Activated T-cell treated with anti-CD3 and anti-CD28 coated beads, Interleukin-2, amount 50 U/mL, for 72 hours (primary cell): ENCODE data around the gene MPPED2. TPM values are rescaled to one million over a fixed set of nuclear protein-coding genes. Genes with fewer than 3 reads are reported as not detected.
"Not testable (repeated sequence)": the region's sequence is repeated elsewhere in the genome, so short reads cannot be mapped to it uniquely, and the experiment has no call there.

Experiments used
- ATAC-seq, 2 donors: fragments of 150-1000 bp; cut with Tn5 transposase; replicated peaks in 1 of 2; 2 replicates each; pipeline ENCODE4 v1.10.0; 2021; ENCODE audit warnings: moderate library complexity in 2 of 2, mild to moderate bottlenecking in 1 of 2
- DNase-seq, 2 donors: peaks; one replicate each; pipeline ENCODE4 v3.0.0; 2021 to 2022; ENCODE audit warnings: mixed read lengths in 1 of 2
- H3K27ac Mint-ChIP-seq: one replicate; pipeline ENCODE4 v1.8.0; 2022; ENCODE audit warnings: mild to moderate bottlenecking, moderate library complexity, mixed read lengths
- H3K27me3 Mint-ChIP-seq: one replicate; pipeline ENCODE4 v1.8.0; 2022; ENCODE audit warnings: low read depth, mixed read lengths
- H3K36me3 Mint-ChIP-seq, 2 donors: one replicate each; pipeline ENCODE4 v1.8.0; 2022; ENCODE audit warnings: mixed read lengths in 2 of 2, mild to moderate bottlenecking in 1 of 2; ENCODE audit not compliant: insufficient read depth in 2 of 2
- H3K4me1 Mint-ChIP-seq: one replicate; pipeline ENCODE4 v1.8.0; 2022; ENCODE audit warnings: low read depth, mixed read lengths
- H3K4me3 Mint-ChIP-seq, 2 donors: one replicate each; pipeline ENCODE4 v1.8.0; 2022; ENCODE audit warnings: mild to moderate bottlenecking in 2 of 2, mixed read lengths in 2 of 2, moderate library complexity in 2 of 2
- H3K9me3 Mint-ChIP-seq, 2 donors: one replicate each; pipeline ENCODE4 v1.8.0; 2022; ENCODE audit warnings: mixed read lengths in 2 of 2
- total RNA-seq, 2 donors: library from RNA; stranded (reverse); gene quantifications; one replicate each; pipeline ENCODE4 v1.2.3, GENCODE V29; 2022

The MPPED2 gene
- total RNA-seq, 2 donors from 2014 or later = 0.46 to 1.6 TPM

DNA sequence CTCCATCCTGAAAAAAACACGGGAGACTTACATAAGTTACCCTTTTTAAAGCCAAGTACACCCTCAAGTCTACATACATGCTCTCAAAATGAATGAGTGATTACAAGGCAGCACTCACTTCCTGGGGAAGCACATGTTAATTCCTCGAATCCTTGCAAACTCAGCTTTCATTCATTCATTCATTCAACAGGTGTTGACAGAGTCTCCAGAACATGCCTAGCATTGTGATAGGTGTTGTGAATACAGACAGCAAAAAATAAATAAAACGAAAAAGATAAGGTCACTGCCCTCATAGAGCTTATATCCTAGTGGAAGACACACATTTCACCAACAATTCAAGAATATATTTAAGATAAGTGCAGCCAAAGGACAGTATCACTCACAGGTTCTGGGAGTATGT lies 19.7 kb downstream of the MPPED2 start:
- H3K27me3 Mint-ChIP-seq = no peaks in the 10 kb centered on the region
- no peaks in the 10 kb centered on the region for H3K9me3 Mint-ChIP-seq
- H3K27ac Mint-ChIP-seq = no peak overlapping the region
- no peak overlapping the region for H3K4me3 Mint-ChIP-seq
- no peak for DNase-seq
- no peaks in the 10 kb centered on the region for H3K36me3 Mint-ChIP-seq
- no peak for ATAC-seq
- no peaks in the 10 kb centered on the region for H3K4me1 Mint-ChIP-seq

DNA sequence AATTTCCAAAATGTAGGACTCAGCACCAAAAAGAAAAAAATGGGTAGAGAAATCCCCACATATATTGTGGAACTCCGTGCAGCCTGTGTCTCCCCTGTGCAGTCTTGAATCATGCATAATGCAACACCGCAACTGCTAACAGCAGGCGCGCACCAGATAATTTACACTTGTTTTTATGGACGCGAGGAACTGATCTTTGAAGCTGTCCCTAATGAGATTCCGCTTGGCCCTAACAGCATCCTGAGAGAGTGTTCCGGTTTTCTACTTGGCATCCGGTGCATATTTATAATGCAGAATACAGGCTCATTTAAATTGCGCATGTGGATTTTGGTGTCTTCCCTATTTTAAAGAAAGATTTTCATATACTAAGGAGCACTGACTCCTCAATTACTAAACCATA lies 21.1 kb downstream of the MPPED2 start:
- Mint-ChIP-seq H3K36me3 (no peaks in the 10 kb centered on the region), H3K27ac (no peak overlapping the region), H3K4me3 (no peak overlapping the region), H3K4me1 (no peaks in the 10 kb centered on the region), H3K27me3 (no peaks in the 10 kb centered on the region), H3K9me3 (no peaks in the 10 kb centered on the region)
- ATAC-seq = no peak
- no peak for DNase-seq

DNA sequence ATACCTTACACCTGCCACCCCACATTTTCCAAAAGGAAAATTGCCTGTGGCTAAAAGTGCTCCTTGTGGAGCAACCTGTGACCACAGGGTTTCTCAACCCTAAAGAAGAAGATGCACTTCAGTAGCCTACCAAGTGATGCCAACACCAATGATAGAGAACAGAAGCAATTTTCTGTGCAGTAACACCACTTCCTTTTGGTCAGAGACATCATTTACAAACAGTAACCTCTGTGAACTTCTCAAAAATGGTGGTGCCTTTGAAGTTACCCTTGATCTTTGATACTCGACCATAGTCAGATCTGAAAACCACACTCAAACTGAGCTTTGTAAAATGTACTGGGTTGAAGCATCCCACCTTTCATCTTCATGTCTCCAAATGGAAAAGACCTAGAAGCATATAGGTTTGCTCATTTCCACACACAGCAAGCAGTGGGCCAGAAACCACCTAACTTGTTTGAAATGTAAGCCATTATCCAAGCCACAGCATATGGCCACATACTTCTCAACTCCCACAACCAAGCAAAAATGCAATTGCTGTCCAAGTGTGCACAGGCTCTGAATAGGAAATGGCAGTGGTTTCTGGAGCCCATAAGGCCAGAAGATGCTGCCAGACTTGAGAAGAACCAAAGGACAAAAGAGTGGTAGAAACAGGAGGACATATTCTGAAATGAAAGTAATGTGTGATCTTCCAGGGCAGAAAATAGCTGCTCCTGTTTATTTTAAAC lies 24.3 kb downstream of the MPPED2 start:
- no peaks in the 10 kb centered on the region for H3K36me3 Mint-ChIP-seq
- no peaks in the 10 kb centered on the region for H3K4me1 Mint-ChIP-seq
- no peaks in the 10 kb centered on the region for H3K9me3 Mint-ChIP-seq
- H3K27ac Mint-ChIP-seq = no peak overlapping the region
- H3K27me3 Mint-ChIP-seq = no peaks in the 10 kb centered on the region
- ATAC-seq (peak; percentile 42 to 86), DNase-seq (peak in 1 of 2 donors; percentile 9)
- H3K4me3 Mint-ChIP-seq = no peak overlapping the region

DNA sequence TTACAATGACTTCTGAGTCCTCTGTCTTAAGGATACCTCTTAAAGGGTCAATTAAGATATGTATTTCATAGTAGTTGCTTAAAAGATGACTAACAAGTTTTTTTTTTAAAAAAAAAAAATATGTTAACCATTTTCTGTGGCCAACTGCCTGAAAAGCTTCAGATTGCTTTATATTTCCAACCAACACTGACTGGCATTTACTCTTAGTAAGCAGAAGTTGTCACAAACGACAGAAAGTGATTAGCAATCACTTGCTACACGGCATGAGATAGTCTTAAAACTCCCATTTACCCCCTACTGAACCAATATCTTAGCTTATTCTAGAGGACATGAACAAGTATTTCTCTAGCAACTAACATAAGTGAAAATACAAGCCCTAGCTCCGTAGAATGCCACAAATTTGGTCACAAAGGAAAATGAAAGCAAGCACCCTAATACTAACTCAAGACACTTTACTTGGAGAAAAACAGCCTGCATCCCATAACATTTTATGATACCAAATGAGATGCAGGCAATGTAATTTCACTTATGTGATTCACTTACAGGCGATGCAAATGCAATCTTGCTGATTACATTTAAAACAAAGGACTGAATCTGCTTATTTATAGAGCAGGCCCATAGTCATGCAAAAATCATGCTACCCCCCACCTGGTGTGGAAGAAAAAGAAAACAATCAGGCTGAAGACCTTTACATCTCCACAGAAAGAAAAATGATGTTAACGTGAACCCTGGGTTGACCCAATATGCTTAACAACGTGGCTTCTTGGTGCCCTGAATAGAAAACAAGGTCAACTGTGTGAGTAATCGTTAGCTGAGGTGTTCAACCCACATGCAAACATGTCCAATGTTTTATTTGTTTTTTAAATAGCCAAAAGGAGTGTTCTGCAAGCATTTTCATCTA lies 25.7 kb downstream of the MPPED2 start:
- Mint-ChIP-seq H3K4me3 (no peak overlapping the region), H3K9me3 (peaks cover 1 to 2% of the 10 kb centered on the region in 2 donors), H3K36me3 (no peaks in the 10 kb centered on the region), H3K27me3 (no peaks in the 10 kb centered on the region), H3K4me1 (no peaks in the 10 kb centered on the region), H3K27ac (no peak overlapping the region)
- no peak for ATAC-seq
- DNase-seq = no peak

DNA sequence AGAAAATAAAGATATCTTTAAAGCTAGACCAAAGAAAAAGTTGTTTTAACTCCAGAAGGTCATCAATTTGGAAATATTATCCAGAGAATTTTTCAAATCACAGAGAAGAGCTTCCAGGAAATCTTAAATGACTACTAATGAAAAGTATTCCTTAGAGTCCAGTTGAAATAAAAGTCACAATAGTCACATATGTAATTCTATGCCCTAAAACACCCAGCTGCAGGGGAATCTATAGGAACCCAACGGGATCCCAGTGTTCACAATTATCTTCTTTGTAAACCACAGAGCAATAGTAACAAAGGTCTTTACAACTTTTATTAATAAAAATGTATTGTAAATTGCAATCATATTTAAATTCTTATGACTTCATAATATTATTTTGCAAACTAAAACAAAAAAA lies 27.1 kb downstream of the MPPED2 start:
- H3K27me3 Mint-ChIP-seq = no peaks in the 10 kb centered on the region
- peaks cover 1 to 2% of the 10 kb centered on the region in 2 donors for H3K9me3 Mint-ChIP-seq
- H3K4me3 Mint-ChIP-seq = no peak overlapping the region
- no peak for DNase-seq
- ATAC-seq = no peak
- no peak overlapping the region for H3K27ac Mint-ChIP-seq
- no peaks in the 10 kb centered on the region for H3K36me3 Mint-ChIP-seq
- no peaks in the 10 kb centered on the region for H3K4me1 Mint-ChIP-seq

DNA sequence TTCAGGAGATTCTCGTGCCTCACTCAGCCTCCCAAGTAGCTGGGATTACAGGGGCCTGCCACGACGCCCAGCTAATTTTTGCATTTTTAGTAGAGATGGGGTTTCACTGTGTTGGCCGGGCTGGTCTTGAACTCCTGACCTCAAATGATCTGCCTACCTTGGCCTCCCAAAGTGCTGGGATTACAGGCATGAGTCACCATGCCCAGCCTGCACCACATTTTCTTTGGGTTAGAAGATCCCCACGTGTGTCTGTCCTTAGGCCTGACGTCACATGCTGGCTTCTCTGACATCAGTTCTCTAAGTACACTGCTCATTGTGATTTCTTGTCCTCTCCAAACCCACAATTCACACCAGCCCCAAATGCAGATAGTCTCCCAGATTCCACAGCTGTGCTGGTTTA lies 31.6 kb downstream of the MPPED2 start:
- not testable (repeated sequence) for ATAC-seq, DNase-seq, H3K9me3 Mint-ChIP-seq, H3K4me3 Mint-ChIP-seq, H3K36me3 Mint-ChIP-seq, H3K4me1 Mint-ChIP-seq, H3K27me3 Mint-ChIP-seq, H3K27ac Mint-ChIP-seq

DNA sequence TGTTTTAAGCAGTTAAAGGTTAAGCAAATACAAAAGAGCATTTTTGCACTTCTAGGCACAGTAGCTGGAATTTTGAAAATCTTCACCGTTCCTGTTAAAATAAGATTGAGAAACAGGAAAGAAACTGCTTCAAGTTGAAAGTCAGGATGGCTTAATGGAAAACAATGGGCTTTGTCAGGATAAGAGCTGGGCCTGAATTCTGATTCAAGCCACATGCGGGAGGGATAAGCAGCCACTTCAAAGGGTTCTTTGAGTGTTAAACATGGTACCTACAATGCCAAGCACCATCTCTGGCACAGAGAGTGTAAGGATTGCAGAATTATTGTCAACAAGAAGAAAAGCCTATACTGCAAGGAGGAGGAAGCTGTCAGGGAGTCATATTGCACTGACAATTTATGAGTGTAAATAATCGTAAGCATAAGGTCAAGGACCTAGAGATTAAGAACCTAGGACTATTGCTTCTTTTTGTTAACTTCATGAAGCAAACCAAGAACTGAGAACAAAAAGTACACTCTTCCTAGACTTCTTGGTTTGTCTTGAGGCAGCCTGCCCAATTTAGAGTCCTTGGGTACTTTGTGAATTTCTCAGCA lies 32.5 kb downstream of the MPPED2 start:
- Mint-ChIP-seq H3K9me3 (peaks cover 1 to 2% of the 10 kb centered on the region in 2 donors), H3K36me3 (no peaks in the 10 kb centered on the region), H3K27me3 (no peaks in the 10 kb centered on the region), H3K4me3 (no peak overlapping the region), H3K4me1 (no peaks in the 10 kb centered on the region), H3K27ac (no peak overlapping the region)
- no peak for DNase-seq
- ATAC-seq = no peak

DNA sequence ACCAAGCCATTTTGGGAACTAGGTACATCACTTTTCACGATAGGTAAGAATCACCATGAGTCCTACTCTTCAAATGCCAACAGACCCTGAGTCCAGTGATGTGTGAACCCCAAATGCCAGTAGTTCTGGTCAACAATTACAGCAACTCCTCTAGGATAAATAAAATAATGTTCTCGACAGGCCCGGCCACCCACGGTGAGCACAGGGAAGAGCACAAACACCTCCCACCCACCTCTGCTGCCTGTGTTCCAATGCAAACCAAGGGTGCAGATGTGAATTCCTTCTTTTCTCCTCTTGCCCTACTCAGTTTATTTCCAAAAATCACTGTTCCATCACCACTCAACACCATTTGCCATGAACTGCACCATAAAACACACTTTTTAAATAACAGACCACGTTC lies 33.3 kb downstream of the MPPED2 start:
- Mint-ChIP-seq H3K27ac (no peak overlapping the region), H3K27me3 (no peaks in the 10 kb centered on the region), H3K4me1 (no peaks in the 10 kb centered on the region), H3K36me3 (no peaks in the 10 kb centered on the region), H3K9me3 (peaks cover 1 to 2% of the 10 kb centered on the region in 2 donors), H3K4me3 (no peak overlapping the region)
- ATAC-seq (no peak), DNase-seq (no peak)

DNA sequence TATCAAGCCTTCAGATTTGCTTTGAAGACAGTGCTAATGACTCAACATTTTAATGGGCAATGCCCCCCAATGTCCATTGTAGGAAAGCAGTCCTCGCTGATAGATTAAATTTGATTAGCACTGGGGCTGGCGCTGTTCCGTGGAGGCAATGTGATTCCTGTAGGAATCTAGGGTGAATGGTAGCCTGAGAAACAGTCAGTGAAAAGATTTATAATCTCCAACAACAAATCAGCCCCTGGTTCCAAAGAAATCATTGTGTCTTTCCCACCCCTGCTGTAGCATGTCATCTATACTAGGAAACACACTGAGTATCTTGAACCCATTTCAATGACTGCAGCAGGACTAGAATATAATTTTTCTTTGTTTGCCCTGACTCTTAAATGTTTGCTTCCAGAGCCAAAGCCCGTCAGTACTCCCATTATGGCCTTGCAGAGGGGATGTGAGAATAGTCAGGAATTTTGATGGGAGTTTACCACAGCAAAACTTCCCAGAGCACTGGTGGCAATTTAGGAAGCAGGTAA lies 36.1 kb downstream of the MPPED2 start:
- Mint-ChIP-seq H3K27ac (no peak overlapping the region), H3K4me3 (no peak overlapping the region), H3K9me3 (no peaks in the 10 kb centered on the region), H3K27me3 (no peaks in the 10 kb centered on the region), H3K36me3 (no peaks in the 10 kb centered on the region), H3K4me1 (no peaks in the 10 kb centered on the region)
- DNase-seq (no peak), ATAC-seq (no peak)

DNA sequence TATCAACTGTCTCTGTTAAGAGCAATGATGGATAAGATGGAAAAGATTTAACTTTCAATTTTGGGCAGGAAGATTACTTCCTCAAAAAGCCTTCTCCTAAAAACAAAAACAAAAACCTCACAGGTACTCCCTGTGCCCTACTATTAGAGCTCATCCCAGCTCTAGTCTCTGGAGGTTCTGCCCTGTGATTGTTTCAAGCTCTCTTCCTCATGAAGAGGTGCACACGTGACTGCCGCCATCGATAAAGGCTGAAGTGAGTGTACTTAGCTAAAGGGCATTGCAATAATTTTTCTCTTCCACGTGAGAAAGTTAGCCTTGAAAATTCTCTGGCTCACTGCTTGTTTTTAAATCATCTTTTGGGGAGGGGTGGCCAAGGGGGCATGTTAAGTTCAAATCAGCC lies 36.6 kb downstream of the MPPED2 start:
- Mint-ChIP-seq H3K4me3 (no peak overlapping the region), H3K36me3 (no peaks in the 10 kb centered on the region), H3K4me1 (no peaks in the 10 kb centered on the region), H3K27ac (no peak overlapping the region), H3K9me3 (no peaks in the 10 kb centered on the region), H3K27me3 (no peaks in the 10 kb centered on the region)
- DNase-seq (no peak), ATAC-seq (no peak)

DNA sequence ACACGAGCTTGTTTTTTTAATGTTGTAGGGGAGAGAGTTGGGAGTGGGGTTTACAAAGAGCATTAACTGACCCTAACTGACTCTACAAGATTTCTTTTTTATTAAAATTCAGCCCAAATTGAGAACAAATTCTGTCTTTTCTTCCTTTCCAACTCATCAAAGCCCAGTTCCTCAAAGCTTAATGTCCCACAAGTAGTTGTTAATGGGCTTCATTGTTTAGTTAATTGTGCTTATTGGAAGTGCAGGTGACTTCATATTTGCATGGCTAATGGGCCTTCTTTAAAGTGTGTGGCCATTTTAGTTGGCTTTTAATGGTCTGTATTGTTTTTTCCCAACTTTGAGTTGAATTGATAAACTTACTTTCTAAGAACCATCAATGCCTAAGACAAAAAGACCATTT lies 39.8 kb downstream of the MPPED2 start:
- Mint-ChIP-seq H3K27me3 (no peaks in the 10 kb centered on the region), H3K4me1 (no peaks in the 10 kb centered on the region), H3K27ac (no peak overlapping the region), H3K36me3 (no peaks in the 10 kb centered on the region), H3K9me3 (no peaks in the 10 kb centered on the region), H3K4me3 (no peak overlapping the region)
- DNase-seq = no peak
- no peak for ATAC-seq

DNA sequence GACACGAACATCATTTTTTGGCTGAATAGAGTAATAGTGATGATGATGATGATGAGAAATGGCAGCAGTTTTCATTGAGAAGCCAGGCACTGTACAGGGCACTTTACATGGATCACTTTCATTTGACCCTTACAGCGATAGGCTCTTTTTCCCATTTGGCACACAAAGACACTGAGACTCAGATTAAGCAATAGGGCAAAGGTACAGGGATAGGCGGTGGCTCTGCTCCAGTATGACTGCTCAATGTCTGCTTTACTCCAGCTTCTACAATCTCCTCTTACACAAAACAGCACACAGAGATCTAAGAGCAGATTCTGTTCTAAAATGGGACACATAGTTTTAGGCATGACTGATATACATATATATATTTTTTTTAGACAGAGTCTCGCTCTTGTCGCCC lies 40.6 kb downstream of the MPPED2 start:
- no peaks in the 10 kb centered on the region for H3K36me3 Mint-ChIP-seq
- H3K27ac Mint-ChIP-seq = no peak overlapping the region
- no peaks in the 10 kb centered on the region for H3K9me3 Mint-ChIP-seq
- no peak overlapping the region for H3K4me3 Mint-ChIP-seq
- ATAC-seq (no peak), DNase-seq (no peak)
- H3K4me1 Mint-ChIP-seq = no peaks in the 10 kb centered on the region
- no peaks in the 10 kb centered on the region for H3K27me3 Mint-ChIP-seq

DNA sequence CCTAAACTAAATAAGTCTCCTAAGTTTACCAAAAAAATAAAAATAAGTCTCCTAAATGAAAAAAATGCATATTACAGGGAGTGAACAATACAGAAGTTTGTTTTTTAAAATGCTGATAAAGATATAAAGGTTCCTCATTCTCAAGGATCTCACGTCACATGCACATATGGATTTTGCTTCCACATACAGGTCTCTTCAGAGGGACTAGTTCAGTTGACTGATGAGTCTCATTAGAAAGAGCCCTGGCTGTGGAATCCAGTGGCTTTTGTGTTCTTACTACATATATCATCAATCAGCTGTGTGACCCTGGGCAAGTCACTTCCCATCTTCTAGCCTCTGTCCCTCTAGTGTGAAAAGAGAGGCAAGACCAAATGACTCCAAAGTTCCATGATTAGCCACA lies 43.1 kb downstream of the MPPED2 start:
- ATAC-seq (no peak), DNase-seq (no peak)
- H3K27me3 Mint-ChIP-seq = no peaks in the 10 kb centered on the region
- H3K27ac Mint-ChIP-seq = no peak overlapping the region
- no peaks in the 10 kb centered on the region for H3K36me3 Mint-ChIP-seq
- H3K4me3 Mint-ChIP-seq = no peak overlapping the region
- H3K4me1 Mint-ChIP-seq = no peaks in the 10 kb centered on the region
- no peaks in the 10 kb centered on the region for H3K9me3 Mint-ChIP-seq
